Right atrium auricular region (tissue), 2 donors: ENCODE measurements around the gene PPP4R2. TPM values are rescaled to one million over a fixed set of nuclear protein-coding genes. Genes with fewer than 3 reads are reported as not detected.

ENCODE experiments used
- DNase-seq: peaks from one replicate; pipeline ENCODE4 v3.0.0-alpha.2; 2019; ENCODE audit warnings: low spot score
- H3K27ac ChIP-seq, 2 donors: fragments of 200-600 bp; sonication (generic); 1 replicate in 1 of 2; 2 replicates in 1 of 2; pipeline ENCODE4 v1.5.1; 2016 to 2019
- H3K27me3 ChIP-seq, 2 donors: fragments of 200-600 bp; sonication (generic); one replicate each; pipeline versions ENCODE4 v1.5.1 to v1.6.0; 2017 to 2019
- H3K36me3 ChIP-seq: fragments of 200-600 bp; sonication (generic); one replicate; pipeline ENCODE4 v1.5.1; 2016
- H3K4me1 ChIP-seq, 2 donors: fragments of 200-600 bp; sonication (generic); one replicate each; pipeline versions ENCODE4 v1.5.1 to v1.6.0; 2017 to 2019
- H3K4me3 ChIP-seq, 2 donors: fragments of 200-600 bp; sonication (generic); 1 replicate in 1 of 2; 2 replicates in 1 of 2; pipeline ENCODE4 v1.5.1; 2017 to 2019; ENCODE audit warnings: mild to moderate bottlenecking in 1 of 2, moderate library complexity in 1 of 2
- H3K9me3 ChIP-seq, 2 donors: fragments of 200-600 bp; sonication (generic); one replicate each; pipeline ENCODE4 v1.5.1; 2019
- total RNA-seq, 2 donors: library from RNA; depleted of rRNA; stranded (reverse); fragments of >200 nt; gene quantifications; one replicate each; pipeline ENCODE4 v1.1.0, GENCODE V29; 2016
- TF ChIP-seq, protein P1 (sequence below), 2 donors: fragments of 200-600 bp; sonication (generic); IDR thresholded peaks; one replicate each; pipeline ENCODE4 v1.5.1; 2019; ENCODE audit warnings: antibody characterized with exemption in 2 of 2

PPP4R2 gene, protein sequence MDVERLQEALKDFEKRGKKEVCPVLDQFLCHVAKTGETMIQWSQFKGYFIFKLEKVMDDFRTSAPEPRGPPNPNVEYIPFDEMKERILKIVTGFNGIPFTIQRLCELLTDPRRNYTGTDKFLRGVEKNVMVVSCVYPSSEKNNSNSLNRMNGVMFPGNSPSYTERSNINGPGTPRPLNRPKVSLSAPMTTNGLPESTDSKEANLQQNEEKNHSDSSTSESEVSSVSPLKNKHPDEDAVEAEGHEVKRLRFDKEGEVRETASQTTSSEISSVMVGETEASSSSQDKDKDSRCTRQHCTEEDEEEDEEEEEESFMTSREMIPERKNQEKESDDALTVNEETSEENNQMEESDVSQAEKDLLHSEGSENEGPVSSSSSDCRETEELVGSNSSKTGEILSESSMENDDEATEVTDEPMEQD
- 10 to 100 TPM; 30.8 to 31.6 TPM for total RNA-seq

DNA sequence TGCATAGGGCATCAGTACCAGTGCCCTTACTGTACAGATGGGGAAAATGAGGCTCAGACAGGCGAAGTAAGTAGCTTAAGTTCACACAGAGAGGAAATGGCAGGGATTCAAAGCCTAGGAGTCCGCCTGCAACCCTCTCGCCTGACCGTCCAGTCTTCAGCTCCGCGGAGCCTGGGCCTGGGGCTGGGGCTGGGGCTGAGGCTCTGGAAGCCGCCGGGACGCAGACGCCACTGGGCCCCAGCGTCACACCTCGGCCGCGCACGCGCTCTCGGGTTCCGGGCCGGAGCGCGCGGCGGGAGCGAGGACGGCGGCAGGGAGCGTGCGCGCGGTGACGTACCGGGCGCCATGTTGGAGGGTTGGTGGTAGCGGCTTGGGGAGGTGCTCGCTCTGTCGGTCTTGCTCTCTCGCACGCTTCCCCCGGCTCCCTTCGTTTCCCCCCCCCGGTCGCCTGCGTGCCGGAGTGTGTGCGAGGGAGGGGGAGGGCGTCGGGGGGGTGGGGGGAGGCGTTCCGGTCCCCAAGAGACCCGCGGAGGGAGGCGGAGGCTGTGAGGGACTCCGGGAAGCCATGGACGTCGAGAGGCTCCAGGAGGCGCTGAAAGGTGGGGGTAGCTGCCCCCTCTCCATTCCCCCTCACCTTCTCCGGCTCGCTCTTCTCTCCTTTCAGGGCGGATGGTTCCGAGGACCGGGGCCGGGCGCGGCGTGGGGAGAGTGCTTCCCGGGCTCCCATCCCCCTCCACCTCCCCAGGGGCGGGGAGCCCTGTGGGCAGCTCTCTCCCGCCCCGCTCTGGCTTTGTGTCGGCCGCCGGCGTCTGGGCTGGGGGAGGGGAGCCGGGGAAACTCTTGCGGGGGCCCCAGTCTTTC lies at the start of gene PPP4R2:
Gene PPP4R2, plus strand, starts transcription at position 339 of the 861 bp plus-strand sequence. Its CDS starts 227 bp downstream, at position 566.
- H3K36me3 ChIP-seq: peaks cover 11% of the 10 kb centered on the region
- TF ChIP-seq, protein P1, sequence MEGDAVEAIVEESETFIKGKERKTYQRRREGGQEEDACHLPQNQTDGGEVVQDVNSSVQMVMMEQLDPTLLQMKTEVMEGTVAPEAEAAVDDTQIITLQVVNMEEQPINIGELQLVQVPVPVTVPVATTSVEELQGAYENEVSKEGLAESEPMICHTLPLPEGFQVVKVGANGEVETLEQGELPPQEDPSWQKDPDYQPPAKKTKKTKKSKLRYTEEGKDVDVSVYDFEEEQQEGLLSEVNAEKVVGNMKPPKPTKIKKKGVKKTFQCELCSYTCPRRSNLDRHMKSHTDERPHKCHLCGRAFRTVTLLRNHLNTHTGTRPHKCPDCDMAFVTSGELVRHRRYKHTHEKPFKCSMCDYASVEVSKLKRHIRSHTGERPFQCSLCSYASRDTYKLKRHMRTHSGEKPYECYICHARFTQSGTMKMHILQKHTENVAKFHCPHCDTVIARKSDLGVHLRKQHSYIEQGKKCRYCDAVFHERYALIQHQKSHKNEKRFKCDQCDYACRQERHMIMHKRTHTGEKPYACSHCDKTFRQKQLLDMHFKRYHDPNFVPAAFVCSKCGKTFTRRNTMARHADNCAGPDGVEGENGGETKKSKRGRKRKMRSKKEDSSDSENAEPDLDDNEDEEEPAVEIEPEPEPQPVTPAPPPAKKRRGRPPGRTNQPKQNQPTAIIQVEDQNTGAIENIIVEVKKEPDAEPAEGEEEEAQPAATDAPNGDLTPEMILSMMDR (IDR thresholded peaks at IDR 0.05): no peak
- H3K4me1 ChIP-seq: peaks cover 0 to 42% of the 10 kb centered on the region in 2 donors
- no peaks in the 10 kb centered on the region for H3K27me3 ChIP-seq
- H3K9me3 ChIP-seq: no peaks in the 10 kb centered on the region
- peak within 1 kb of the TSS; percentile 99 to 100 for H3K27ac ChIP-seq
- peak within 1 kb of the TSS; percentile 88 to 96 for H3K4me3 ChIP-seq
- peak; percentile 78 for DNase-seq

DNA sequence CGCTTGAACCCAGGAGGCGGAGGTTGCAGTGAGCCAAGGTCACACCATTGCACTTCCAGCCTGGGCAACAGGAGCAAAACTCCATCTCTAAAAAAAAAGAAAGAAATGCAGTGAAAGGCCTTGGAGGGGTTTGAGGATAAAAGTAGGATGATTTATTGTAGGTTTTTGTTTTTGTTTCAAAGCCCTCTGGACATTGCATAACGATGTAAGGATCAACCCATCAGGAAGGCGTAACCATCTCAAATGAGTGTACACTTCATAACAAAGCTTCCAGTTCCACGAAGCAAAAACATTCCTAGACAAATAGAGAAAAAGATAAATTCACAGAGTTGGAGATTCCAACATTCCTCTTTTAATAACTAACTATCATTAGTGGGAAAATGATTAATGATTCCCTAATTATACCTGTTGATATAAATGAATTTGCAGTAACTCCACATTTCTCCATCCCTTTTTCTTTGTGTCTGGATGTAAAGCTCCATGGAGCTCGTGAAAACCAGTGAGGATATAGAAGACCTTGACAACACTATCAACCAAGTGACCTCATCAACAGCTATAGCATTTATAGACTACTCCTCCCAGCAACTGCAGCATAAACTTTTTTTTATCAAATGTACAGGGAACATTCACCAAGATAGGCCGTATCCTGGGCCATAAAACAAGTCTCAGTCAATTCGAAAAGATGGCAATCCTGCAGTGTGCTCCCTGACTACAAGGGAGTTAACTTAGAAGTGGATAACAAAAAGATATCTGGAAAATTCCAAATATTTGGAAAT lies 48.7 kb upstream of the PPP4R2 start:
- no peak overlapping the region for H3K27ac ChIP-seq
- H3K36me3 ChIP-seq: no peaks in the 10 kb centered on the region
- TF ChIP-seq, protein P1 (IDR thresholded peaks at IDR 0.05): no peak
- H3K9me3 ChIP-seq: no peaks in the 10 kb centered on the region
- H3K4me3 ChIP-seq: no peak overlapping the region
- DNase-seq: no peak
- peaks cover 0 to 14% of the 10 kb centered on the region in 2 donors for H3K4me1 ChIP-seq
- no peaks in the 10 kb centered on the region for H3K27me3 ChIP-seq

DNA sequence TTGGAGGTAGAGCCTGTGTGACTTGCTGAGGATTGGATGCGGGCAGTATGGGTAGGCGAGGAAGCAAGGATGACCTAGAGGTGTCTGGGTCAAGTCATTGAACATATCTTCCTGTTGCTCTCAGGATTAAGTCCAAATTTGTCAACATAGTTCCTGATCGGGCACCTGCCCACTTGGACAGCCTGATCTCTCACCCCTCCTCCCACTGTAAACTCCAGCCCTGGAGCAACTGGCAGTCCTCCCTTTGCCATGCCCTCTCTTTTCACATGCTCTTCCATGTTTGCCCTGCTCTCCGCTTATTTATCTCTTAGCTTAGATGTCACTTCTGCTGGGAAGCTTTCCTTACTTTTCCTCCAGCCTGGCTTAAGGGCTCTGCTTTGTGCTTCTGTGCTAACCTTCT lies 47.6 kb upstream of the PPP4R2 start:
- no peak for DNase-seq
- Histone ChIP-seq H3K4me3 (no peak overlapping the region), H3K36me3 (no peaks in the 10 kb centered on the region), H3K4me1 (peaks cover 0 to 14% of the 10 kb centered on the region in 2 donors), H3K27me3 (no peaks in the 10 kb centered on the region), H3K9me3 (no peaks in the 10 kb centered on the region), H3K27ac (no peak overlapping the region)
- TF ChIP-seq, protein P1 (IDR thresholded peaks at IDR 0.05): no peak

DNA sequence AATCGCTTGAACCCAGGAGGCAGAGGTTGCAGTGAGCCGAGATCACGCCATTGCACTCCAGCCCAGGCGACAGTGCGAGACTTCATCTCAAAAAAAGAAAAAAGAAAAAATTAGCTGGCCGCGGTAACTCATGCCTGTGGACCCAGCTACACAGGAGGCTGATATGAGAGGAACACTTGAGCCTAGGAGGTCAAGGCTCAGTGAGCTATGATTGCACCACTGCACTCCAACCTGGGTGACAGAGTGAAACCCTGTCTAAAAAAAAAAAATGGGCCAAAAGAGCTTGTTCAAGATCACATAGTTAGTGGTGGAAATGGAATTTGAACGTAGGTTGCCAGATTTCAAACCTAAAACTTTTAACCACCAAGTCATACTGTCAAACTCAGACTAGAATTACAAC lies 46.2 kb upstream of the PPP4R2 start:
- no peak for DNase-seq
- H3K9me3 ChIP-seq: no peaks in the 10 kb centered on the region
- no peaks in the 10 kb centered on the region for H3K36me3 ChIP-seq
- TF ChIP-seq, protein P1 (IDR thresholded peaks at IDR 0.05): no peak
- H3K4me1 ChIP-seq: peaks cover 0 to 14% of the 10 kb centered on the region in 2 donors
- H3K4me3 ChIP-seq: no peak overlapping the region
- H3K27me3 ChIP-seq: no peaks in the 10 kb centered on the region
- H3K27ac ChIP-seq: no peak overlapping the region

DNA sequence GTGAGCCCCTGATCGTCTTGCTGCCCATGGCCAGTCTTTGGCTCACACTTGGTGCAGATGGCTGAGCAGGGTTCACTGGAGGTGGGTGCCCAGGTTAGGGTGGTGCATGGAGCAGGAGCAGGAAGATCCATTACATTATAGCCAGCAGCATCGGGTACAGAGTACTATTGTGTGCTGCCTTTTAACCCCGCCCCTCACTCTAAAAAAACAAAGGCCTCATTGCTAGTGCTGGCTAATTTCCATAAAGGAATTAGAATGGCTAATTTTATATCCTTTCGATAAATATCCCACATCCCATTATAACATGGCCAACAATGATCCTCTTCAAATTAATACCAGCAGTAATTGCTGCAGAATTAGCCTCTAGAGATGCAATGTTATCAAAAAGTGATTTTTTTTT lies 45.8 kb upstream of the PPP4R2 start:
- no peaks in the 10 kb centered on the region for H3K27me3 ChIP-seq
- H3K27ac ChIP-seq: no peak overlapping the region
- H3K4me1 ChIP-seq: peaks cover 0 to 9% of the 10 kb centered on the region in 2 donors
- no peak for DNase-seq
- H3K36me3 ChIP-seq: no peaks in the 10 kb centered on the region
- no peaks in the 10 kb centered on the region for H3K9me3 ChIP-seq
- TF ChIP-seq, protein P1 (IDR thresholded peaks at IDR 0.05): no peak
- no peak overlapping the region for H3K4me3 ChIP-seq
